HFF-Myc (cell line): ENCODE data around the gene MCF2L.

Source experiments
- DNase-seq: peaks from one replicate; pipeline ENCODE4 v3.0.0-alpha.2; 2011; ENCODE audit warnings: low read depth; ENCODE audit errors: extremely low read depth
- H3K4me3 ChIP-seq: replicated peaks from 2 replicates; pipeline ENCODE4 v1.5.1; 2011; ENCODE audit warnings: low read depth, mild to moderate bottlenecking, control low read depth, low read length
- CTCF ChIP-seq: IDR thresholded peaks from 2 replicates; pipeline ENCODE4 v1.5.1; 2012; ENCODE audit warnings: mild to moderate bottlenecking, low read depth, low read length, control low read depth; ENCODE audit errors: missing control alignments

The MCF2L gene

GRCh38 chr13:113060557-113061270, 91.7 kb downstream of the MCF2L start:
- no peak for DNase-seq
- no peak for TF ChIP-seq CTCF
- H3K4me3 ChIP-seq = no peak overlapping the region

- no peak overlapping the region for H3K4me3 ChIP-seq
- TF ChIP-seq CTCF = no peak
- no peak for DNase-seq
These were observed 92.2 kb downstream of the MCF2L start for GRCh38 chr13:113061271-113061625.

GRCh38 chr13:113061796-113062425, 92.9 kb downstream of the MCF2L start:
- no peak for DNase-seq
- H3K4me3 ChIP-seq = no peak overlapping the region
- TF ChIP-seq CTCF = no peak

- no peak overlapping the region for H3K4me3 ChIP-seq
- TF ChIP-seq CTCF = no peak
- DNase-seq = no peak
These were observed 93.7 kb downstream of the MCF2L start for GRCh38 chr13:113062691-113063090.

GRCh38 chr13:113063091-113063491, 94.1 kb downstream of the MCF2L start:
- no peak for TF ChIP-seq CTCF
- H3K4me3 ChIP-seq = no peak overlapping the region
- DNase-seq = no peak

- no peak overlapping the region for H3K4me3 ChIP-seq
These were observed 95.1 kb downstream of the MCF2L start for GRCh38 chr13:113064000-113064533.

More at GRCh38 chr13:113064000-113064533, 95.1 kb downstream of the MCF2L start:
- no peak for TF ChIP-seq CTCF
- no peak for DNase-seq
